Body of pancreas (tissue), 4 donors: ENCODE data around the gene CENPF.

Experiments
- POLR2A ChIP-seq, 3 donors: fragments of 450-650 bp; IDR thresholded peaks; one replicate each; pipeline ENCODE4 v1.6.1; 2016; ENCODE audit warnings: antibody characterized with exemption in 3 of 3, mild to moderate bottlenecking in 2 of 3
- TF ChIP-seq, protein P1 (sequence below), 7 experiments: fragments of 450-650 bp in 4 of 7; fragments of 200-600 bp in 3 of 7; sonication (generic) in 3 of 7; IDR thresholded peaks; one replicate each; pipeline ENCODE4 v1.5.1; 2016 to 2019; ENCODE audit warnings: antibody characterized with exemption in 7 of 7

DNA sequence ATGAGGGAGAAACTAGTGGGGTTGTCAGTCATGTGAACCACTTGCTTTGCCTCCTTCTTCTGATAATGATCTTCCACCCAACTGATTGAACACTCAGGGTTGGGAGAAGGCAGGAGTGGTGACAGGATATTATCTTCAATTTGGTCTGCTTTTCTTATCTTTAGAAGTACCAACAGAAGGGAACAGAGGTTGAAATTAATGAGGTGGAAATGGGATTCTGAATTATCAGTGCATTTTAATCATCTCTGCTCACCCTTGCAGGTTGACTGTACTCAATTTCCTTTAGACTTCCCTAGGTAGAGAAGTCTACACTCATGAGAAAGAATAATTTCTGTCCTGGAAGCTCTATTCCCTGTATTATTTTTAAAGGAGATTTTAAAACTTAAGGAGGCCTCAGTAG, 31.7 kb upstream of the CENPF start:
- no peak for TF ChIP-seq POLR2A (IDR thresholded peaks at IDR 0.05)
- TF ChIP-seq, protein P1, sequence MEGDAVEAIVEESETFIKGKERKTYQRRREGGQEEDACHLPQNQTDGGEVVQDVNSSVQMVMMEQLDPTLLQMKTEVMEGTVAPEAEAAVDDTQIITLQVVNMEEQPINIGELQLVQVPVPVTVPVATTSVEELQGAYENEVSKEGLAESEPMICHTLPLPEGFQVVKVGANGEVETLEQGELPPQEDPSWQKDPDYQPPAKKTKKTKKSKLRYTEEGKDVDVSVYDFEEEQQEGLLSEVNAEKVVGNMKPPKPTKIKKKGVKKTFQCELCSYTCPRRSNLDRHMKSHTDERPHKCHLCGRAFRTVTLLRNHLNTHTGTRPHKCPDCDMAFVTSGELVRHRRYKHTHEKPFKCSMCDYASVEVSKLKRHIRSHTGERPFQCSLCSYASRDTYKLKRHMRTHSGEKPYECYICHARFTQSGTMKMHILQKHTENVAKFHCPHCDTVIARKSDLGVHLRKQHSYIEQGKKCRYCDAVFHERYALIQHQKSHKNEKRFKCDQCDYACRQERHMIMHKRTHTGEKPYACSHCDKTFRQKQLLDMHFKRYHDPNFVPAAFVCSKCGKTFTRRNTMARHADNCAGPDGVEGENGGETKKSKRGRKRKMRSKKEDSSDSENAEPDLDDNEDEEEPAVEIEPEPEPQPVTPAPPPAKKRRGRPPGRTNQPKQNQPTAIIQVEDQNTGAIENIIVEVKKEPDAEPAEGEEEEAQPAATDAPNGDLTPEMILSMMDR (IDR thresholded peaks at IDR 0.05), result no peak
